Stimulated activated CD4-positive, alpha-beta T cell treated with anti-CD3 and anti-CD28 coated beads, Interleukin-12 subunit alpha, Interleukin-12 subunit beta, amount 100 ng/mL, for 4 hours (primary cell): ENCODE data around the gene HPDL.
"Not testable (repeated sequence)": the region's sequence is repeated elsewhere in the genome, so short reads cannot be mapped to it uniquely, and the experiment has no call there.

ENCODE experiments used
- DNase-seq: peaks from one replicate; pipeline ENCODE4 v3.0.0-alpha.2; 2020

HPDL gene

GRCh38 chr1:45326627-45327623 lies at the start of gene HPDL:
HPDL (plus strand) TSS chr1:45326895; CDS start chr1:45327149, 254 bp downstream.
- peak; percentile 71 for DNase-seq

- DNase-seq: no peak
Observed at GRCh38 chr1:45282351-45282750, 44.3 kb upstream of the HPDL start.

- not testable (repeated sequence) for DNase-seq
Observed at GRCh38 chr1:45284858-45285257, 41.8 kb upstream of the HPDL start.

GRCh38 chr1:45286521-45286920 lies 40.2 kb upstream of the HPDL start:
- DNase-seq: not testable (repeated sequence)

- DNase-seq: not testable (repeated sequence)
Observed at GRCh38 chr1:45291002-45291401, 35.7 kb upstream of the HPDL start.

- no peak for DNase-seq
Observed at GRCh38 chr1:45291716-45292115, 35.0 kb upstream of the HPDL start.

GRCh38 chr1:45297666-45298356 lies 28.9 kb upstream of the HPDL start:
- DNase-seq: no peak

GRCh38 chr1:45299296-45299695 lies 27.4 kb upstream of the HPDL start:
- no peak for DNase-seq

- DNase-seq: peak; percentile 20
Observed at GRCh38 chr1:45299981-45300668, 26.6 kb upstream of the HPDL start.

GRCh38 chr1:45300669-45300997 lies 26.1 kb upstream of the HPDL start:
- DNase-seq: no peak

GRCh38 chr1:45302505-45303150 lies 24.1 kb upstream of the HPDL start:
- DNase-seq: no peak

- peak; percentile 99 for DNase-seq
Observed at GRCh38 chr1:45303520-45304310, 23.0 kb upstream of the HPDL start.

- DNase-seq: no peak
Observed at GRCh38 chr1:45304311-45305081, 22.2 kb upstream of the HPDL start.

- DNase-seq: no peak
Observed at GRCh38 chr1:45305231-45305630, 21.5 kb upstream of the HPDL start.

- no peak for DNase-seq
Observed at GRCh38 chr1:45306319-45306718, 20.4 kb upstream of the HPDL start.

GRCh38 chr1:45306905-45307304 lies 19.8 kb upstream of the HPDL start:
- DNase-seq: no peak

GRCh38 chr1:45314266-45314665 lies 12.4 kb upstream of the HPDL start:
- DNase-seq: no peak

- no peak for DNase-seq
Observed at GRCh38 chr1:45317166-45317565, 9.5 kb upstream of the HPDL start.

- DNase-seq: no peak
Observed at GRCh38 chr1:45319761-45320160, 6.9 kb upstream of the HPDL start.

- DNase-seq: no peak
Observed at GRCh38 chr1:45321444-45321843, 5.3 kb upstream of the HPDL start.

GRCh38 chr1:45322486-45323040 lies 4.1 kb upstream of the HPDL start:
- no peak for DNase-seq
